ENCODE data around the gene CACNA1G. TPM values are rescaled to one million over a fixed set of nuclear protein-coding genes. Genes with fewer than 3 reads are reported as not detected.

The CACNA1G gene
- total RNA-seq, 3 donors from 2014 or later = 0.07 to 0.32 (median 0.12) TPM

- Histone ChIP-seq H3K4me3 (no peak overlapping the region), H3K4me1 (ENCODE audit: low read depth) (peaks cover 7% of the 10 kb centered on the region), H3K36me3 (ENCODE audit: low read depth) (no peaks in the 10 kb centered on the region), H3K9me3 (no peaks in the 10 kb centered on the region)
- ATAC-seq (no peak), DNase-seq (no peak)
- intact Hi-C loops (cut with DNase I, micrococcal nuclease) = no loop called here
- no peak for TF ChIP-seq CTCF (IDR thresholded peaks at IDR 0.05)
Observed at GRCh38 chr17:50527949-50528474, 32.5 kb upstream of the CACNA1G start.

- Histone ChIP-seq H3K4me1 (ENCODE audit: low read depth) (peaks cover 17% of the 10 kb centered on the region), H3K9me3 (no peaks in the 10 kb centered on the region), H3K4me3 (no peak overlapping the region), H3K36me3 (ENCODE audit: low read depth) (no peaks in the 10 kb centered on the region)
- DNase-seq = no peak
- ATAC-seq = no peak
- TF ChIP-seq CTCF (IDR thresholded peaks at IDR 0.05) = no peak
- intact Hi-C loops (cut with DNase I, micrococcal nuclease) = no loop called here
Observed at GRCh38 chr17:50529849-50530248, 30.7 kb upstream of the CACNA1G start.

GRCh38 chr17:50531428-50532025 lies 29.0 kb upstream of the CACNA1G start:
- no peaks in the 10 kb centered on the region for H3K9me3 ChIP-seq
- no peaks in the 10 kb centered on the region for H3K36me3 ChIP-seq (ENCODE audit: low read depth)
- peaks cover 23% of the 10 kb centered on the region for H3K4me1 ChIP-seq (ENCODE audit: low read depth)
- intact Hi-C loops (cut with DNase I, micrococcal nuclease) = no loop called here
- ATAC-seq (no peak), DNase-seq (no peak)
- H3K4me3 ChIP-seq = no peak overlapping the region
- TF ChIP-seq CTCF (IDR thresholded peaks at IDR 0.05) = no peak

- no peak for TF ChIP-seq CTCF (IDR thresholded peaks at IDR 0.05)
- Histone ChIP-seq H3K4me3 (peak within 1 kb of the TSS; percentile 38), H3K9me3 (no peaks in the 10 kb centered on the region), H3K36me3 (ENCODE audit: low read depth) (no peaks in the 10 kb centered on the region), H3K4me1 (ENCODE audit: low read depth) (peaks cover 23% of the 10 kb centered on the region)
- intact Hi-C loops (cut with DNase I, micrococcal nuclease) = no loop called here
- DNase-seq (peak; percentile 83 to 86 (median 85)), ATAC-seq (peak; percentile 70)
Observed at GRCh38 chr17:50532452-50533024, 28.0 kb upstream of the CACNA1G start, which contains the start of gene EPN3. Gene EPN3 (plus strand): TSS chr17:50532735. CDS start chr17:50536557, 3,822 bp downstream.

- no peak for TF ChIP-seq CTCF (IDR thresholded peaks at IDR 0.05)
- intact Hi-C loops (cut with DNase I, micrococcal nuclease) = no loop called here
- Histone ChIP-seq H3K36me3 (ENCODE audit: low read depth) (no peaks in the 10 kb centered on the region), H3K4me3 (peak overlapping the region; percentile 38), H3K9me3 (no peaks in the 10 kb centered on the region), H3K4me1 (ENCODE audit: low read depth) (peaks cover 27% of the 10 kb centered on the region)
- peak; percentile 31 for ATAC-seq
- DNase-seq = peak in 1 of 3 donors; percentile 47
Observed at GRCh38 chr17:50533185-50533584, 27.3 kb upstream of the CACNA1G start.
